Endothelial cell of umbilical vein (primary cell): ENCODE data around the gene OPCML. TPM values are rescaled to one million over a fixed set of nuclear protein-coding genes. Genes with fewer than 3 reads are reported as not detected.

ENCODE experiments used
- BruUV-seq: library from RNA; stranded (reverse); fragments of 400-500 nt; replicated peaks from 2 replicates; lab custom pipeline; 2021; lab: Mats Ljungman, UMichigan
- CTCF ChIA-PET: fragments of 300-600, 350-600 bp; sonication (Branson Sonifier 250); formaldehyde crosslinking; loops from one replicate; lab custom pipeline; 2021; ENCODE audit warnings: antibody characterized with exemption, inconsistent platforms; lab: Charles Lee
- POLR2A ChIA-PET: fragments of 300-600, 350-600 bp; sonication (Branson Sonifier 250); formaldehyde crosslinking; loops from one replicate; lab custom pipeline; 2021; ENCODE audit warnings: antibody characterized with exemption, inconsistent platforms; lab: Charles Lee
- DNase-seq: peaks from one replicate; pipeline ENCODE4 v3.0.0-alpha.2; 2011; ENCODE audit warnings: low read depth, low spot score
- FAIRE-seq: peaks from 2 replicates; lab custom pipeline; 2011; peaks lifted over from hg19 to GRCh38; lab: Jason Lieb, UNC
- H2AFZ ChIP-seq: 2 replicates; pipeline ENCODE4 v1.6.0; 2012; ENCODE audit warnings: low read depth, low read length, control low read depth, inconsistent platforms
- H3K27ac ChIP-seq: 2 replicates; pipeline ENCODE4 v1.5.1; 2011; ENCODE audit warnings: low read depth, mild to moderate bottlenecking, control low read depth, low read length, moderate library complexity; ENCODE audit not compliant: insufficient read depth
- H3K27me3 ChIP-seq, 2 experiments: 2 replicates each; pipeline versions ENCODE4 v1.6.0 to v1.6.1; 2011; ENCODE audit warnings: low read length in 2 of 2, mixed read lengths in 1 of 2; ENCODE audit not compliant: control insufficient read depth in 2 of 2, insufficient read depth in 2 of 2
- H3K36me3 ChIP-seq, 2 experiments: 2 replicates in 1 of 2; 3 replicates in 1 of 2; pipeline ENCODE4 v1.5.1; 2011; ENCODE audit warnings: low read length in 2 of 2, mild to moderate bottlenecking in 1 of 2, moderate library complexity in 1 of 2; ENCODE audit not compliant: control insufficient read depth in 2 of 2, insufficient read depth in 2 of 2; ENCODE audit errors: extremely low read depth in 1 of 2
- H3K4me1 ChIP-seq: 3 replicates; pipeline ENCODE4 v1.5.1; 2011; ENCODE audit warnings: mild to moderate bottlenecking, low read length; ENCODE audit not compliant: control insufficient read depth, insufficient read depth; ENCODE audit errors: extremely low read depth
- H3K4me2 ChIP-seq: 2 replicates; pipeline ENCODE4 v1.6.1; 2011; ENCODE audit warnings: low read length, control low read depth, mixed read lengths; ENCODE audit not compliant: insufficient read depth
- H3K4me3 ChIP-seq, 3 experiments: fragments of 200-600 bp in 1 of 3; sonication (generic), shearing (Covaris generic) in 1 of 3; replicated peaks in 1 of 3; 2 replicates each; pipeline ENCODE4 v1.5.1; 2011 to 2016; ENCODE audit warnings: control low read depth in 3 of 3, low read length in 3 of 3, mild to moderate bottlenecking in 2 of 3, inconsistent platforms in 1 of 3, low read depth in 1 of 3, moderate library complexity in 1 of 3; ENCODE audit not compliant: insufficient read depth in 1 of 3
- H3K79me2 ChIP-seq: 2 replicates; pipeline ENCODE4 v1.6.0; 2012; ENCODE audit warnings: low read length, inconsistent platforms; ENCODE audit not compliant: control insufficient read depth, insufficient read depth
- H3K9ac ChIP-seq: replicated peaks from 2 replicates; pipeline ENCODE3; 2011; ENCODE audit warnings: low read length, control low read depth; ENCODE audit not compliant: insufficient read depth; ENCODE audit errors: extremely low read depth
- H3K9me1 ChIP-seq: replicated peaks from 3 replicates; pipeline ENCODE4 v1.6.0; 2011; ENCODE audit warnings: mild to moderate bottlenecking, low read length; ENCODE audit not compliant: control insufficient read depth, insufficient read depth; ENCODE audit errors: extremely low read depth
- H3K9me3 ChIP-seq: replicated peaks from 2 replicates; pipeline ENCODE4 v1.5.1; 2012; ENCODE audit warnings: low read length, inconsistent platforms; ENCODE audit not compliant: control insufficient read depth, insufficient read depth
- H4K20me1 ChIP-seq: replicated peaks from 2 replicates; pipeline ENCODE3; 2011; ENCODE audit warnings: mild to moderate bottlenecking, low read length; ENCODE audit not compliant: control insufficient read depth, insufficient read depth; ENCODE audit errors: extremely low read depth
- EZH2 ChIP-seq: IDR thresholded peaks from 2 replicates; pipeline ENCODE4 v1.6.1; 2012; ENCODE audit warnings: borderline replicate concordance, low read depth, mild to moderate bottlenecking, moderate library complexity, low read length, inconsistent platforms; ENCODE audit not compliant: severe bottlenecking
- FOS ChIP-seq: IDR thresholded peaks from 2 replicates; pipeline ENCODE4 v1.6.1; 2011; ENCODE audit warnings: mild to moderate bottlenecking, low read length, moderate library complexity, borderline replicate concordance; ENCODE audit not compliant: insufficient read depth
- GATA2 ChIP-seq: IDR thresholded peaks from 2 replicates; pipeline ENCODE4 v1.7.0; 2011; ENCODE audit warnings: low read depth, mild to moderate bottlenecking, moderate library complexity, mixed read lengths, low read length; ENCODE audit not compliant: insufficient read length, insufficient read depth
- JUN ChIP-seq: IDR thresholded peaks from 2 replicates; pipeline ENCODE4 v1.6.1; 2011; ENCODE audit warnings: borderline replicate concordance, low read depth; ENCODE audit not compliant: insufficient read length, insufficient read depth
- MYC ChIP-seq: IDR thresholded peaks from one replicate; pipeline ENCODE4 v1.6.1; 2011; ENCODE audit warnings: mild to moderate bottlenecking, low read depth, low read length
- POLR2A ChIP-seq: IDR thresholded peaks from 2 replicates; pipeline ENCODE4 v1.6.1; 2012; ENCODE audit warnings: low read depth, mild to moderate bottlenecking, control low read depth, low read length
- POLR2AphosphoS5 ChIP-seq: IDR thresholded peaks from 2 replicates; pipeline ENCODE4 v1.6.1; 2012; ENCODE audit warnings: low read depth, mild to moderate bottlenecking, control low read depth, low read length, moderate library complexity; ENCODE audit not compliant: insufficient read depth
- dilution Hi-C: fragments of 300-500 bp; cut with MboI; formaldehyde crosslinking; loops from one replicate; pipeline ENCODE4 v1.15.0; 2019; ENCODE audit warnings: low sequenced_read_pairs; ENCODE audit not compliant: extremely low pct_ligation_motif_present
- intact Hi-C: fragments of 100-400 bp; cut with micrococcal nuclease; formaldehyde crosslinking; loops from one replicate; pipeline ENCODE4 v1.10.0; 2022
- polyA plus RNA-seq, 4 experiments: library from polyadenylated mRNA; depleted of rRNA in 3 of 4; stranded (reverse) in 3 of 4; unstranded in 1 of 4; fragments of >200 nt; gene quantifications; 2 replicates each; pipeline versions ENCODE4 v1.2.1 to v1.2.3, GENCODE V29; 2011 to 2012; ENCODE audit warnings: missing spikeins in 1 of 4
- total RNA-seq: library from RNA; stranded (reverse); gene quantifications from 2 replicates; pipeline ENCODE4 v1.2.3, GENCODE V29; 2021
- TF ChIP-seq, protein P1 (sequence below), 2 donors: IDR thresholded peaks; 1 replicate in 1 of 2; 2 replicates in 1 of 2; pipeline ENCODE4 v1.5.1; 2011; ENCODE audit warnings: low read length in 2 of 2, mild to moderate bottlenecking in 2 of 2, moderate library complexity in 2 of 2, control low read depth in 1 of 2, inconsistent platforms in 1 of 2, low read depth in 1 of 2; ENCODE audit not compliant: insufficient read depth in 1 of 2; ENCODE audit errors: extremely low read depth in 1 of 2
- TF ChIP-seq, protein P2 (sequence below): IDR thresholded peaks from 2 replicates; pipeline ENCODE4 v1.6.1; 2011; ENCODE audit not compliant: insufficient read depth, insufficient read length

Gene OPCML
- total and polyA plus RNA-seq, 2 donors (not counting 3 experiments of a cell fraction or from before 2014, with no cell fraction given): not detected

GRCh38 chr11:133492895-133493294 lies 39.4 kb downstream of the OPCML start:
- H4K20me1 ChIP-seq: no peaks in the 10 kb centered on the region
- no peak overlapping the region for H3K9ac ChIP-seq
- H3K4me1 ChIP-seq: no peaks in the 10 kb centered on the region
- no peak overlapping the region for H2AFZ ChIP-seq
- intact Hi-C loops: no loop called here
- CTCF ChIA-PET: no interaction called here
- no peaks in the 10 kb centered on the region for H3K9me1 ChIP-seq
- FAIRE-seq: no peak
- H3K9me3 ChIP-seq: peaks cover 5% of the 10 kb centered on the region
- no peak overlapping the region for H3K27ac ChIP-seq
- H3K4me2 ChIP-seq: no peak overlapping the region
- no peaks in the 10 kb centered on the region for H3K27me3 ChIP-seq
- H3K4me3 ChIP-seq: no peak overlapping the region
- TF ChIP-seq GATA2: no peak
- TF ChIP-seq MYC: no peak
- TF ChIP-seq, protein P1, sequence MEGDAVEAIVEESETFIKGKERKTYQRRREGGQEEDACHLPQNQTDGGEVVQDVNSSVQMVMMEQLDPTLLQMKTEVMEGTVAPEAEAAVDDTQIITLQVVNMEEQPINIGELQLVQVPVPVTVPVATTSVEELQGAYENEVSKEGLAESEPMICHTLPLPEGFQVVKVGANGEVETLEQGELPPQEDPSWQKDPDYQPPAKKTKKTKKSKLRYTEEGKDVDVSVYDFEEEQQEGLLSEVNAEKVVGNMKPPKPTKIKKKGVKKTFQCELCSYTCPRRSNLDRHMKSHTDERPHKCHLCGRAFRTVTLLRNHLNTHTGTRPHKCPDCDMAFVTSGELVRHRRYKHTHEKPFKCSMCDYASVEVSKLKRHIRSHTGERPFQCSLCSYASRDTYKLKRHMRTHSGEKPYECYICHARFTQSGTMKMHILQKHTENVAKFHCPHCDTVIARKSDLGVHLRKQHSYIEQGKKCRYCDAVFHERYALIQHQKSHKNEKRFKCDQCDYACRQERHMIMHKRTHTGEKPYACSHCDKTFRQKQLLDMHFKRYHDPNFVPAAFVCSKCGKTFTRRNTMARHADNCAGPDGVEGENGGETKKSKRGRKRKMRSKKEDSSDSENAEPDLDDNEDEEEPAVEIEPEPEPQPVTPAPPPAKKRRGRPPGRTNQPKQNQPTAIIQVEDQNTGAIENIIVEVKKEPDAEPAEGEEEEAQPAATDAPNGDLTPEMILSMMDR (IDR thresholded peaks at IDR 0.05; ENCODE audit: extremely low read depth in 1 of 2, insufficient read depth in 1 of 2, low read depth in 1 of 2, low read length in 2 of 2): no peak
- TF ChIP-seq POLR2A: no peak
- TF ChIP-seq JUN: no peak
- TF ChIP-seq, protein P2, sequence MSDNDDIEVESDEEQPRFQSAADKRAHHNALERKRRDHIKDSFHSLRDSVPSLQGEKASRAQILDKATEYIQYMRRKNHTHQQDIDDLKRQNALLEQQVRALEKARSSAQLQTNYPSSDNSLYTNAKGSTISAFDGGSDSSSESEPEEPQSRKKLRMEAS: no peak
- TF ChIP-seq FOS: no peak
- TF ChIP-seq EZH2: no peak
- no peak for TF ChIP-seq POLR2AphosphoS5
- dilution Hi-C loops: no loop called here
- DNase-seq: no peak
- no peaks in the 10 kb centered on the region for H3K79me2 ChIP-seq
- H3K36me3 ChIP-seq: no peaks in the 10 kb centered on the region
- no TSS peak for BruUV-seq
- POLR2A ChIA-PET: no interaction called here
